ENCODE results near the gene KRT15.
A peak's percentile ranks its signal among the peaks of the same experiment; 100 is the strongest.

The KRT15 gene

DNA sequence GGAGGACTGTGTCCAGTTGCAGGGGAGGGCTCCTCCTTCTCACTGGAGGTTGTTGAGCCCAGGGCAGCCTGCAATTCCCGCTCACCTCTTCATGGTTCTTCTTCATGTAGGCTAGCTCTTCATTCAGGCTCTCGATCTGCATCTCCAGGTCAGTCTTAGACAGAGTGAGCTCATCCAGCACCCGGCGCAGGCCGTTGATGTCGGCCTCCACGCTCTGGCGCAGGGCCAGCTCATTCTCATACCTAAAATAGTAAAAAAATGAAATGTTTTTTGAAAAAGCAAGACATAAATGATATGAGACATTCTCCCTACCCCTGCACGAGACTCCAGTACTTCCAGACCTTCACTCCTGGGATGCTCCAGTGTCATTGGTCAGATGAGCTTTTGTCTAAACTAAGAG lies 15.5 kb downstream of the KRT15 start:
- no peak for DNase-seq

DNA sequence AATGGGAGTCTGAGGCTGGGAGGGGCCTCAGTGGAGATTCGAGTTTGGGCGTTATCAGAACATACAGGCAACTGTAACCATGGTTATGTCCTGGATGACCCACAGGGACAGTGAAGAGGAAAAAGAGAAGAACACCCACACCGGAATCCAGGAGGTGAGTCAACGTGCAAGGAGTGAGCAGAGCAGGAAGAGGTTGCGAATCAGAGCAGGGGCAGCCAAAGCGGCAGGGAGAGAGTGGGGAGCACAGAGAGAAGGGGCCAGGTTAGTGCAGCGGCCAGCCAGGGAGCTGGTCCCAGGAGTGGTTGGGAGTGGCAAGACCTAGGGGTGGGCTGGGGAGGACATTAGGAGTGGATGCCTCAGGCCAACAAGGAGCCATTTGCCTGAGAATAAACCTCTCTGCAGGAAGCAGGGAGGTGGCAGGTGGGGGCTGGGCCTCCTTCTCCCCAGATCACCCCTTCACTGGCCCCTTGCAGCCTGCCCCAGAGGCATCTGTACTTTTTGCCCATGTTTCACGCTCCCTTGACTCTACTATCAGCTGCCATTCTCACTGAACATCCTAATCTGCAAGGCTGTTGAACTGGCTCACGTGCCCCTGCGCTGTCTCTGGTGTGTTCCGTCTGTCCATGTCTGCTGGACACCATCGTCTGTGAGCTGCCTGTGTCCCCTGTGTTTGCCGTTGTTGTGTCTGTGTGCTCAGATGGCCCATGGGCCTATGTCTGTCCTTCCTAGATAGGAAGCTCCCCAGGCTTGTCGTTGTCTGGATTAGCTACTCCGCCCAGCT lies 18.4 kb downstream of the KRT15 start:
- no peak for DNase-seq

DNA sequence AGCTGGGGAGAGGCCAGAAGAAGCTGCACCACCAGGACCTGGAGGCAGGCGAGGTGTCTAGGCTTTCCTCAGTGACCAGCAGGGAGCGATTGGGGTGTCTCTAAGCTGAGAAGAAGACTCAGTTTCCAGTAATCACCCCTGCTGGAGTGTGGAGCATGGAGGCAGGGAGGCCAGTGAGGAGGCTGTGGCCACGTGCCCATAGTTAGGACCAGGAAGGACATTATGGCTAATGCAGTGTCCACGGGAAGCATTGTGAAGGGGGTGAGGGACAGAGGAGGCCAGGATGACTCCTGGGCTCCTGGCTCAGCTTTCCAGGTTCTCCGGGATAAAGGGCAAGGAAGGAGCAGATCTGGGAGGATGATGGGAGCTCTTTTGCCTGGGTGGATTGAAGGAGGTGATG lies 19.0 kb downstream of the KRT15 start:
- no peak for DNase-seq

DNA sequence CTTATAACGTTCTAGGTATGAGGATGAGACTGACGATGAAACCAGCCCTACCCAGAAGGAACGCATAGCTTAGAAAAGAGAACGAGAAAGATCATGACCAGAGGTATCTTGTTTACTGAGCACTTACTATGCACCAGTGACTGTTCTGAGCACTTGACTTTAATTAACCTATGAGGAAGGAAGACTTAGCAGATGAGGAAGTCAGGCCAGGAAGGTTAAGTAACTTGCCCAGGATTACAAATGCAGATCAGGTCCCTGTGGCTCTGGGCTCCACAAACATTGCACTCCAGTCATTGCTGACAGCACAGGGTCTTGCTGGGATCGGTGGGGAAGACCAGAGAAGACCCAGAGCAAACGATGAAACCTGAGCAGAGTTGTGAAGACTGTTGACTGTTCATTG lies 20.4 kb downstream of the KRT15 start:
- peak; percentile 32 for DNase-seq

DNA sequence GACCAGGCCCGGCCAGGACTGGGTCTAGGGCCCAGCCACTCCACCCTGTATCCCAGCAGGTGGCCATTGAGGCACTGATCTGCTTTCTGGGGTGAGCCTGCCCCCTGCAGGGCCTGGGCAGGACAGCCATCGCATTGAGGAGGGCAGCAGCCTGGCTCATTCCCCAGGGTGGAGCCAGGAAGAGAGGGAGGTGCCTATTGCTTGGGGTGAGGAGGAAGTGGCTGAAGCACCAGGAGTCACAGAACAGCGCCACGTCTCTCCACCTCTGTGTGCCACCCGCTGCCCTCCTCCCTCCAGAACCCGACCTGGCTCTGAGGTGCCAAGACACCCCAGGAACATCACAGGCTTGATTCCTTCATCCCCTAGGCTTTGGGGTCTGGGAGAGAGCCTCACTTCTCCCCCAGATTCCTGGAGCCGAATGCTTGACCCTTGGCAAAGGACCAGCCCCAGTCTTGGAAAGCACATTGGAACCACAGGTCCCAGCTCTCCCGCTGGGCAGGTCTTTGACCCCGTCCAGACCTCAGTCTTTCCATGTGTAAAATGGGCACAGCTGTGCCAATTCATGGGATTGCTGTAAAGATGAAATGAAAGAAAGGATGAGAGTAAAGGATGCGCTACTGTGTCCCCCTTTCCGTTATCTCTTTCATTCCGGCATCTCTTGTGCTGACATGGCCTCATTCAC lies 21.7 kb downstream of the KRT15 start:
- DNase-seq = peak; percentile 24

DNA sequence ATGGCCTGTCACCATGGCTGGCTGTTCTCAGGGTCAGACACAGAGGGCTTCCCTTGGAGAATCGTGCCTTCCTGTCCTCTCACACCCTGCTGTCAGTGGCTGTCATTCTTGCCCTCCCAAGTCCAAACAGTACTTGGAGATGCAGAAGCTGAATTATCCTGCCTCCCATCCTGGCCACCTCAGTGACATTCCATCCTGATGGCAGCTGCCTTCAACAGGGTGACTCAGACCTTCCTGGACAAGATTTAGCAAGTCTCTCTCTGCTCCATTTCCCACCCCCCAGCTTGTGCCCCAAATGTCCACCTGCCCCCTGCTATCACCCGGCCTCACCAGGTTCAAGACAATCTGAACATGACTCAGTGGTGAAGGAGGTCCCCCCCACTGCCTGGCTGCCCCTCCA lies 24.2 kb downstream of the KRT15 start:
- no peak for DNase-seq

DNA sequence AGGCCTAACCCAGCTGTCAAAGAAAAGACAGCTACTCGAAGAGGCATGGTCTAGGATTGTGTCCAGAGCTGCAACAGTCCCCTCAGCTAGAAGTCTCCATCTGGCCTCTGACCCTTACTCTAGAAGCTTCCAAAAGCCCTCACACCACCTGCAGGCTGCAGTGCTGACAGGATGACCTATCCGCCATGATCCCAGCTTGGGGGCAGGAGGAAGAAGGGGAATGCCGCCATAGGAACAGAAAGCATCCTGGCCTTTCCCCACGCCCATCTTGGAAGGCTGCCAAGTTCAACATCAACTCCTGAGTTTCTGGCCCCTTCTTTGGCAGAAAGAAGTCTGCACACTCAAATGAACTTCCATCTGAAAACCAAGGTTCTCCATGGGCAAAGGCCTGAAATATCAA lies 25.9 kb downstream of the KRT15 start:
- DNase-seq = no peak

DNA sequence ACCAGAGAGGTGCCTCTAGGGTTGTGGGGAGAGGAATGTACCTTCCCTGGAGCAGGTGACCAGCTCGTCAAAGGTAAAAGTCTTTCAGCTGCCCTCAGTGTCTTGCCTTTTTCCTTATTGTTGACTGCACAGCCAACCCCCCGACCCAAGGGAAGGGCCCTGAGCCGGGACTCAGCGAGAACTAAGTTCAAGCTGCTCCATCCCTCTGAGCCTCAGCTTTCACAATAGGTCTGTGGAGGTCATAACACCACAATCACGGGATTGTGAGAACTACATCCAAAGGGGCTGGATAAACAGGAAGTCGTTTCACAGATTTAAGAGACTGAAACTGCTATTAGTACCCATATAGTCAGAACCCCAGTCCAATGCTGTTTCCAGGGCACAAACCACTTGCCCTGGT lies 26.3 kb downstream of the KRT15 start:
- no peak for DNase-seq

DNA sequence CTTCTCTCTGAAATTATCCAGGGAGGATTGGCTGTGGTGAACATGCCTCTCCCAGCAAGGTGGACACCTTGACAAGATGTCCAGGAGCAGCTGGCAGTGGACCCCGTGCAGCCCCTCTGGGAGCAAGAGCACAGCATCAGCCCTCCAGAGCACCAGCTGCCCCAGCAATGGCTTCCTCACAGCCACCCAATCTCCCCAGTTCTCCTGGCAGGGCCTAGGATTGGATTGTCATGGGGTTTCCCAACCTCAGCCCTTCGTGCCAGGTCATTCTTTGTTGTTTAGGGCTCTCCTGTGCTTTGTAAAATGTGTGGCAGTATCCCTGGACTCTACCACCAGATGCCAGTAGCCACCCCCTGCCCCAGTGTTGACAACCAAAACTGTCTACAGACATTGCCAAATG lies 27.2 kb downstream of the KRT15 start:
- DNase-seq = no peak

DNA sequence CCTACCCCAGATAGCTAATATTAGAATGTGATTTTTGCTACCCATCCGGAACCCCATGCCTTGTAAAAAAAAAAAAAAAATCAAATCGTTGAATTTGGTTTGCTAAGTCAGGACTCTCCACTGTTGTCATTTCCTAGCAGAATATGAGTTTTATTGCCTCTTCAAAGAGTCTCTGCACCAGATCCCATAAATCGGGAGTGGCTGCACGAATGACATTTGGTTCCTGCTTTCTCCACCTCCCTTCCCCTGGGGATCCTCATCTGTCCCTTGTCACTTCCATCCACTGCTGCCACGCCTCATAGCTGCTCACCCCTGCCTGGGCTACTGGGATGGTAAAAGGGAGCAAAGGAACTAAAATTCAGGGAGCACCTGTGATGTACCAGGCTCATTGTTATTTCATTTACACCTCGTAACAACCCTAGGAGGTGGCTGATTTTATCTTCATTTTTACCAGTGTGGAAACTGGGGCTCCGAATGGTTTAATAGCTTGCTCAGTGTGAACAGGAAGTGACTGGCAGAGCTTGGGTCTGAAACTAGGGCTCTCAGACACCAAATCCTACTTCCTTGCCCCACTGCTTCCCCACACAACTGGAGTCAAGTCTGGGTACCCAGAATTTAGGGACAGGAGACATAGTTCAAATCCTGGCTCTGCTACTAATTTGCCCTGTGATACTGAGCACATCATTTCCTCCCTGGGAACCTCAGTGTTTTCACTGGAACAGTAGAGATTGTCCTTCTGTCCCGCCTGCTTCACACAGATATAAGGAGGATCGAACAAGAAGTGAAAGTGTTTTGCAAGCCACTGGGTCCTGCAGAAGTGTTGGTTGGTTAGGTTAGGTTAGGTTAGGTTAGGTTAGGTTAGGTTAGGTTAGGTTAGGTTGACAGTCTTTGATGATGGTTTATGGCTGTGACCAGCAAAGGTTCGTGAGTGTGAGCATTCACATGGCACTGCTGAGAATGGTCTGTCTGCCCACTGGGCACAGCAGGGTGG lies 28.4 kb downstream of the KRT15 start:
- DNase-seq = no peak

DNA sequence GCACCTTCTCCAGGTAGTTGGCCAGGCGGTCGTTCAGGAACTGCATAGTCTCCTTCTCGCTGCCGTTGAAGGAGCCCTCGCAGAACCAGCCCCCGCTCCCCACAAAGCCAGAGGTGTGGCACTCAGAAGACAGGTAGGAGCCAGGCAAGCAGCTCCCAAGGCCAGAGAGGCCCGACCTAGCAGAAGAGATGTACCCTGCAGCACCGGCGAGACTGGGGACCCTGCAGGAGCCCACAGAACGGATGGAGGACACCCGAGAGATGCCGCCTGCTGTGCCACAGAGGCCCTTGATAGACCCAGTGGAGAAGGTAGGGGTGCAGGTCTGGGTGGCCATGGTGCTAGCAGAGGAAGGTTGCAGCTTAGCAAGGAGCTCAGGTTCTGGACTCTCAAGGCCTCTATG lies 29.2 kb downstream of the KRT15 start, which contains the start of gene KRT36:
TSS of gene KRT36 (minus strand) at position 380 of the 400 bp plus-strand sequence. CDS start at position 334, 46 bp downstream.
- no peak for DNase-seq

DNA sequence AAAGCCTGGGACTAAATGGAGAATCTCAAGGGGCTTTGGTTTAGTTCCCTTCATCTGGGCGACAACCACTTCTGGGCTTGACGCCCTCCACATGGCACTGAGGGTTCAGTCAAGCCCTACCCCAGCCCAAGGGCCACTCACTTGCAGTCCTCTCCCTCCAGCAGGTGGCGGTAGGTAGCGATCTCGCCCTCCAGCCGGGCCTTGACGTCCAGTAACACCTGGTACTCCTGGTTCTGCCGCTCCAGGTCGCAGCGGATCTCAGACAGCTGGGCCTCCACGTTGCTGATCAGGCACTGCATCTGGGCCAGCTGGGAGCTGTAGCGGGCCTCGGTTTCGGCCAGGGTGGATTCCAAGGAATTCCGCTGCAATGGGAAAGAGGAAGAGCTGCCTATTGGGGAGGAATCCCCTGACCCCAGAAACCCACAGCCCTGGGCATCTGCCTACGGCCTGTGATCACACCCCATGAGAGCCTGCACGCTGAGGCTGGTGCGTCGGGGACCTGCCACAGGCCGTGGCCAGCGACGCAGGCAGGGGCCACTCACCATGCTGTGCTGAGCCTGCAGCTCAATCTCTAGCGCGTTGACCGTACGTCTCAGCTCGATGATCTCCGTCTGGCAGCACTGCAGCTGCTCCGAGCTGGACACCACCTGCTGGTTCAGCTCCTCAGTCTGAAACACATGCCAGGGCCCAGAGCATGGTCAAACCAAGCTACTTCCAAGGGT lies 31.7 kb downstream of the KRT15 start:
- no peak for DNase-seq

DNA sequence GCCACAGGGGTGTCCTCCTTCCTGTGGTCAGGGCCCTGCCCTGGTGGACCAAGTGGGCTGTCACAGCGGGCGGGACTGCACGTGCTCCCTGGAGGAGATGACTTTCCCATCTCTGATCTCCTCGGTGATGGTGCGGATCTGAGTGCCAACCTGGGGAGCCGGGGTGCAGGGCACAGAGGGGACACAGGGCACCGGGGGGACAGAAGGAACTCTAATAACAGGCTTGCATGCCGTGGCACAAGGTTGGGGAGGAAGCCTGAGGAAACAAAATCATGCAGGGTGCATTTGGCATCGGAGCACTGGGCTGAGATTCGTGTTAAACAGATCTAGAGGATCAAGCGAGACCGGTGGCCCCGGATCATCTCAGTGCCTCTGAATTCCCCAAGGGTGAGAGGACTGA lies 32.4 kb downstream of the KRT15 start:
- DNase-seq = no peak

DNA sequence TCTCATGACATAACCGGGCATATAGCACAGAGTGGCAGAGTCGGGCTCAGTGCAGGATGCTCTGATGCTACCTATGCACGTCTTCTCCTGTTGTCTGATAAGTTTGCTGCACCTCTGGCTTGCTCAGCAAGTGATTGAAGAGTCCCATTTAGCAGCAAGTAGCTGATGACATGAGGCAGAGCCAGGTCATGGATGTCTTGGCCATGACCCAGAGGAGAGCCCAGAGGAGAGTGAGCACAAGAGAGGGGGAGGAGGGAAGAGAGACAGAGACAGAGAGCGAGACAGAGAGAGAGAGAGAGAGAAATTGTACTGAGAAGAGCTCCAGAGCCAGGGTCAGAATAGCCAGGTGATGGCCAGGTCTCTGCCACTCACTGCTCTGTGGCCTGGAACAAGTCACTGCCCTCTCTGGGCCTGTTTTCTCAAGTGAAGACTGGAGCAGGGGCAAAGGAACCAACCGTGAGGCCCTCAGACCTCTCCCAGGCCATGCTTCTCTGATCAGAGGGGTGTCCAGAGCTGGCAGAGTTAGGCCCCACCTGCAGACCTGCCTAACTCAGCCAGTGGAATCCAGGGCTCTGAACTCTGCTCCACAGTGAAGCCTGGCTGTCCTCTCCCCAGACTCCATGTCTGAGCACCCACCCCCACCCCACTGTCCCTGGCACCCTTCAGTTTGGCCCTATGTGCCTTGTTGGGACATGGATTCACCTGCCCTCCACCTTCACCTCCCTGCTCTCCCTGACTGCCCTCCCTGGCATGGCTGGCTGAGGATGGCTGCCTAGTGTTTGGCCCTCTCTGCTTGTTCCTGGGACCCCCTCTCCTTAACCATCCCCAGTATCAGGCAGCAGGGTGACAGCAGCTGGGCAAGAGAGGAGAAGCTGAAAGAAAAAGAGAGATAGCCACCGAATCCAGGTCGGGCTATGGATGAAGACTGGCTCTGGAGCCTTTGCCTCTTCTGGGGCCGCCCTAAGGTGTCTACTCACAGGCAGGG lies 33.5 kb downstream of the KRT15 start:
- no peak for DNase-seq

DNA sequence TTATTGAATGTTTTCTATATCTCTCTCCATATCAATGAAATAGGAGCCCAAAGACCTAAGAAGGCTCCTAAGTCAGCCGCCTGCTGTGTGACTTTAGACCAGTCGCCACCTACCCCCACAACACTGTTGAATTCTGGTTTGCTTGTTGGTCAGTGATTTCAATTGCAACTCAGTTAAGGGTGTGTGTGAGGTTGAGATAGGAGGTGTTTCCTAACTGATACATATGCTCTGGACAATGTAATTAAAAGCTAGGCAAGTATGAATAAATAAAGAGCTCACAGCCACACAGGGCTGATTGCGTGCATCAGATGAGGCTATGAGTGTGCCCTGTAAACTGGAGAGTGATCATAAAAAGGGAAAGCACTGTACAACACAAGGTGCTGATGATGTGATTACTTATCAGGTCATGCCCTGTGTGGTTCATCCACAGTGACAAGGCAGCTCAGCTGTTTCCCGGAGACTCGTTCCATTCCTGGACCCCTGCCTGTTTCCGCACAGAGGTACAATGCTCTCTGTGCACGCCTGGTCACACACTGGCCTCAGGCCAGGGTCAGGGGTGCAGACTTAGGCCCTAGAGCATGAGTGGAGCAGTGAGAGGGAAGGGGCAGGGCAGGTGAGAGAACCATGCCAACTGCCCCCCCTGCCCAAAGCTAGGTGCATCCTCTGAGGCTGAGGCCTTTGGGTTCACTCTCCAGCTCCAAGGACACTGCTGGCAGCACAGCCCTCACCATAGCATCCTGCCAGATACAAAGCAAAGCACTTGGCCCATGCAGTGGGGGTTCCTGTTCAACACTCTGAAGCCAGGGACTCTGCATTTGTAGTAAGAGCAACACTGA lies 34.5 kb downstream of the KRT15 start:
- no peak for DNase-seq

DNA sequence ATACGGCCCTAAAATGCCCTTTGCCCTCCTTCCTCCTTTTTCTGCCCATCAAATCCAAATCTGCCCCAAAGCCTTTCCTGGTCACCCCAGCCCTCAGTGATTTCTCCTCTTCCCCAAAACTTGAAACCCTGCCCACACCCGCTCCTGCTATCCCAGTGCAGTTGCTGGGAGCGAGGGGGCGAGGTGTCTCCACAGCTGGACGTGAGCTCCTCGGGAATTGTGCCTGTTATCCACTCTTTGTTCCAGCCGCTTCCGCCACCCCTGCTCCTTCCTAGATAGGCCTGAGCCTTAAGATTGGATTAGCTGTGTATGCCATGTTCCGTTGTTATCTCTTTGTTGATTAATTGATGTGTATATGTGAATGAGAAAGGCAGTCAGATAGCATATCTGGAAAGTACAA lies 35.2 kb downstream of the KRT15 start:
- no peak for DNase-seq

DNA sequence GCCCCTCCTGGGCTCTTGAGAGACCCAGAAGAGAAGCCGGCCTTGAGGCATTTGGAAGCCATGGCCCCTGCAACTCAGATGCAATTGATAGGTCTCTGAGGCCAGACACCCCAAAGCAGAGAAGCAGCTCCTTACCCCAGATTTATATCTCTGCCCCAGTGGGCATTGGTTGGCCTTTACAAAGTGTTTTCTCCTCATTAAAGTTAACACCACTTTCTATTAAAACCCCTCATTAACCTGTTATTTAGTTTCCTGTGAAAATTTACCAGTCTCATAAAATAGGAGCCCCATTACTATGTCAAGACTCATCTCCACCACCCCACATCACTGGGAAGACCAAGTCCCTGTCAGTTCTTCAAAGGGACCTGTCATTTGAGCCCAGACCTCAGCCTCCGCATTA lies 37.7 kb downstream of the KRT15 start, which contains the start of gene KRT35:
TSS of gene KRT35 (minus strand) at position 116 of the 400 bp plus-strand sequence. CDS start at position 62, 54 bp downstream.
- no peak for DNase-seq

DNA sequence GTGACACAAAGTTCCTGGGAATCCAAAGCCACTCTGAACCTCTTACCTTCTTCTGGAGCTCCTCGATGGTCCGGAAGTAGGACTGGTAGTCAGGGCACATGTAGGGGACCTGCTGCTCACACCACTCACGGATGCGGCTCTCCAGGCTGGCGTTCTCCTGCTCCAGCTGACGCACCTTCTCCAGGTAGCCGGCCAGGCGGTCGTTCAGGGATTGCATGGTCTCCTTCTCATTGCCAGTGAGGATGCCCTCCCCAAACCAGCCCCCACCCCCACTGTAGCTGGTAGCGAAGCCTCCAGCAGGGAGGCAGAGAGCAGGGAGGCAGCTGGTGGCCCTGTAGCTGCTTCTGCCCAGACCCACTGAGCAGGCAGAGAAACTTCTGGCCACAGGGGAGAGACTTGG lies 38.1 kb downstream of the KRT15 start:
- DNase-seq = no peak

DNA sequence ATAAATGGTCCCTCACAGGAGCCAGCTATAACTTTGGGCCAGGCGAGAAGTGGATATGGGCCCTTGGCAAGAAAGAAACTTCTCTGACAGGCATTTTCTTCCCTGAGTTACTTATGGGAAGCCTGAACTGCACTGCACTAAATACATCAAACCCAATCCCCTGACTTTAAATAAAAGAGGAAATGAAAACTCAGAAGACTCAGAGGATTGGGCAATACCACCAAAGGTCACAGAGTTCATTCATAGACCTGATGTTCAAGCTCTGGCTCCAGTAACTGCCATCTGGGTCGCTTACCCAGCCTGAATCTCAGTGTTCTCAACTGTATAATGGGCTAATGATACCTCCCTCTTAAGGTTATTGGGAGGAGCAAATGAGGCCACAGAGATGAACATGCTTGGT lies 38.6 kb downstream of the KRT15 start:
- DNase-seq = peak; percentile 51

DNA sequence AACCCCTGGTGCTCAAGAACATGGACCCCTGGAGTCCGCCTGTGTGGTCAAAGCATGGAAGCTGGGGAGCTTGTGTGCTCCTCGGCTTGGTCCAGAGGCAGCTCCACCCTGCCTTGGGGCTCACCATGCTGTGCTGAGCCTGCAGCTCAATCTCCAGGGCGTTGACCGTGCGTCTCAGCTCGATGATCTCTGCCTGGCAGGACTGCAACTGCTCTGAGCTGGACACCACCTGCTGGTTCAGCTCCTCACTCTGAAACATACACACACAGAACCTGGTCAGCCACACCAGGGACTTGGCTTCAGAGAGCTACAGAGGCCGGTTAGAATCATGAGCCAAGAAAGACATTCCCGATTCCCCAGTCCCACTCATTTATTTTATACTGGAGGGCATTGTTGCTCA lies 40.5 kb downstream of the KRT15 start:
- no peak for DNase-seq
